Ascending aorta (tissue), 2 donors: ENCODE measurements around the gene DCAF7. TPM values are rescaled to one million over a fixed set of nuclear protein-coding genes. Genes with fewer than 3 reads are reported as not detected.

ENCODE experiments used
- DNase-seq, 2 donors: peaks; one replicate each; pipeline ENCODE4 v3.0.0-alpha.2; 2019; ENCODE audit warnings: low spot score in 2 of 2
- H3K27ac ChIP-seq, 2 donors: fragments of 200-600 bp; sonication (generic); one replicate each; pipeline ENCODE4 v1.5.1; 2016 to 2017; ENCODE audit warnings: mild to moderate bottlenecking in 1 of 2
- H3K27me3 ChIP-seq: fragments of 200-600 bp; sonication (generic); one replicate; pipeline ENCODE4 v1.5.1; 2017
- H3K36me3 ChIP-seq, 2 donors: fragments of 200-600 bp; sonication (generic); one replicate each; pipeline ENCODE4 v1.5.1; 2016
- H3K4me1 ChIP-seq, 2 donors: fragments of 200-600 bp; sonication (generic); one replicate each; pipeline ENCODE4 v1.5.1; 2016 to 2017; ENCODE audit warnings: mild to moderate bottlenecking in 1 of 2
- H3K4me3 ChIP-seq, 2 donors: fragments of 200-600 bp; sonication (generic); one replicate each; pipeline ENCODE4 v1.5.1; 2016 to 2017; ENCODE audit warnings: mild to moderate bottlenecking in 1 of 2
- H3K9me3 ChIP-seq, 2 donors: fragments of 200-600 bp; sonication (generic); one replicate each; pipeline ENCODE4 v1.5.1; 2016
- intact Hi-C: fragments of 100-400 bp; cut with DNase I; formaldehyde crosslinking; loops from one replicate; pipeline ENCODE4 v1.15.1; 2023
- total RNA-seq: library from RNA; depleted of rRNA; stranded (reverse); fragments of >200 nt; gene quantifications from one replicate; pipeline ENCODE4 v1.1.0, GENCODE V29; 2016
- TF ChIP-seq, protein P1 (sequence below), 3 experiments: fragments of 200-600 bp in 2 of 3; fragments of 450-650 bp in 1 of 3; sonication (generic) in 2 of 3; IDR thresholded peaks; one replicate each; pipeline ENCODE4 v1.5.1; 2016 to 2019; ENCODE audit warnings: antibody characterized with exemption in 3 of 3, mild to moderate bottlenecking in 1 of 3, moderate library complexity in 1 of 3

Gene DCAF7
- total RNA-seq, 1 donor from 2014 or later, result 18.6 TPM

DNA sequence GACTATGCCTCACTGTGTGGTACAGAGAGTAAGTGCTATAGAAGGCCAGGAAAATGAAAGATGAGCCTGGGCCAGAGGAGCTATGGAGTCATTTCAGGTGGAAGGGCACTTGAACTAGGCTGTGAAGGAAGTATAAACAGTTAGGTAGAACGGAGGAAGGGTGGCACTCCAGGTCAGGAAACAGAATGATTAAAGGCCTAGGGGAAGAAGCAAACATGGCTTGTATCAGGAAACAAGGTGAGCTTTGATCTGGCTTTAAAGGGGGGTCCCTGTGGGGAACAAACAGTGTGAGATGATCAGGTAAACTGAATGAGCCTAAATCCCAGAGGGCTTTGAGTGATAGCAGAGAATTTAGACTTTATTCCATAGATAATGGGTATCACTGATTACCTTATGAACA is 88.8 kb downstream of the DCAF7 start:
- peaks cover 0 to 2% of the 10 kb centered on the region in 2 donors for H3K4me1 ChIP-seq

DNA sequence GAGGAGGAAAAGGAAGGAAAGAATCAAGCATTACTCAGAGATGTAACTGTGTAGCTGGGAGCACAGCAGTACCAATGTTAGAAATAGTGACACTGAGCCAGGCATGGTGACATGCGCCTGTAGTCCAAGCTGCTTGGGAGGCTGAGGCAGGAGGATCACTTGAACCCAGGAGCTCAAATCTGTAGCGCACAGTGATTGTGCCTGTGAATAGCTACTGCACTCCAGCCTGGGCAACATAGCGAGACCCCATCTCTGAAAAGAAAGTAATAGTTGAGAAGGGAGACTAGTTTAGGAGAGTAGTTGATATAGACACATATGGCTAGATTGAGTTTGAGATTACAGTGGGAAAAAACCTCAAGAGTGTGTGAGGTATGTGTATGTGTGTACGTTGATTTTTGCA is 89.8 kb downstream of the DCAF7 start:
- H3K36me3 ChIP-seq, result peaks cover 29 to 51% of the 10 kb centered on the region in 2 donors
- H3K4me1 ChIP-seq, result no peaks in the 10 kb centered on the region
- intact Hi-C loops, result no loop called here

More for the DNA sequence above, 88.8 kb downstream of the DCAF7 start:
- peaks cover 37 to 60% of the 10 kb centered on the region in 2 donors for H3K36me3 ChIP-seq
- DNase-seq, result no peak
- H3K4me3 ChIP-seq, result no peak overlapping the region
- no peaks in the 10 kb centered on the region for H3K27me3 ChIP-seq
- TF ChIP-seq, protein P1, sequence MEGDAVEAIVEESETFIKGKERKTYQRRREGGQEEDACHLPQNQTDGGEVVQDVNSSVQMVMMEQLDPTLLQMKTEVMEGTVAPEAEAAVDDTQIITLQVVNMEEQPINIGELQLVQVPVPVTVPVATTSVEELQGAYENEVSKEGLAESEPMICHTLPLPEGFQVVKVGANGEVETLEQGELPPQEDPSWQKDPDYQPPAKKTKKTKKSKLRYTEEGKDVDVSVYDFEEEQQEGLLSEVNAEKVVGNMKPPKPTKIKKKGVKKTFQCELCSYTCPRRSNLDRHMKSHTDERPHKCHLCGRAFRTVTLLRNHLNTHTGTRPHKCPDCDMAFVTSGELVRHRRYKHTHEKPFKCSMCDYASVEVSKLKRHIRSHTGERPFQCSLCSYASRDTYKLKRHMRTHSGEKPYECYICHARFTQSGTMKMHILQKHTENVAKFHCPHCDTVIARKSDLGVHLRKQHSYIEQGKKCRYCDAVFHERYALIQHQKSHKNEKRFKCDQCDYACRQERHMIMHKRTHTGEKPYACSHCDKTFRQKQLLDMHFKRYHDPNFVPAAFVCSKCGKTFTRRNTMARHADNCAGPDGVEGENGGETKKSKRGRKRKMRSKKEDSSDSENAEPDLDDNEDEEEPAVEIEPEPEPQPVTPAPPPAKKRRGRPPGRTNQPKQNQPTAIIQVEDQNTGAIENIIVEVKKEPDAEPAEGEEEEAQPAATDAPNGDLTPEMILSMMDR (IDR thresholded peaks at IDR 0.05), result no peak
- no peak overlapping the region for H3K27ac ChIP-seq
- intact Hi-C loops, result no loop called here
- H3K9me3 ChIP-seq, result no peaks in the 10 kb centered on the region

DNA sequence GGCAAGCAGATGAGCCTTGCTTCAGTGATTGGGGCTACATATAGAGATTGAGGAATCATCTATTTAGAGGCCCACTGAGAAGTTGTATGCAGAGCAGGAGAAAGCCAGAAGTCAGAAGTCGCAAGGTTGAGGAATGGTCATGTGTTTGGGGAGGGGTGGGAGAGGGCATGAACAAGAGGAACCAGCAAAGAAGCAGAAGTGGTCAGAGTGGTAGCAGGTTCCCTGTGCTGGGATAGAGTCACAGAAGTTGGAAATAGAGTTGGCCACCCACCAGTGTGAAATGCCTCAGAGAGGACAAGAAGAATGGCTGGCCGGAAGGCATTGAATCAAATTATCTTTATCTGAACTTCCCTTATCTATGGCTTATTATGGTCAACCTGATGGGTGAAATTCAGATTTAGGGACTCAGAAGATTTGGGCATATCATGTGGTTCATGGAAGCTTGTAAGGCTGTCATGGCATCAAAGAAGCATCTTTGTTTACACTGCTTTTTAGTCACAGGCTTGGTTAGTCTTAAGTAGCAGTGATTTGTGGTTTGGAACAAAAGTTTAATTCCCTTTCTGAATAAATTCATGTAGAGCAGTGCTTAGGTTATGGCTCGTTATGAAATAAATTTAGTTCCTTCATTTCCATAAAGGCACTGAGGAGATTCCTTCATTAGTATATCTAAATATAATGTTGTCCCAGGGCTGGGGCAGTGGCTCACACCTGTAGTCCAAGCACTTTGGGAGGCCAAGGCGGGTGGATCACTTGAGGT is 91.6 kb downstream of the DCAF7 start:
- no peaks in the 10 kb centered on the region for H3K4me1 ChIP-seq
- H3K27me3 ChIP-seq, result no peaks in the 10 kb centered on the region
- H3K27ac ChIP-seq, result no peak overlapping the region
- H3K9me3 ChIP-seq, result no peaks in the 10 kb centered on the region
- TF ChIP-seq, protein P1 (IDR thresholded peaks at IDR 0.05), result no peak
- peaks cover 18 to 42% of the 10 kb centered on the region in 2 donors for H3K36me3 ChIP-seq
- no peak overlapping the region for H3K4me3 ChIP-seq
- intact Hi-C loops, result no loop called here
- peak in 1 of 2 donors; percentile 28 for DNase-seq

More for the DNA sequence above, 89.8 kb downstream of the DCAF7 start:
- DNase-seq, result no peak
- H3K27ac ChIP-seq, result no peak overlapping the region
- no peak overlapping the region for H3K4me3 ChIP-seq
- no peaks in the 10 kb centered on the region for H3K9me3 ChIP-seq
- TF ChIP-seq, protein P1 (IDR thresholded peaks at IDR 0.05), result no peak
- no peaks in the 10 kb centered on the region for H3K27me3 ChIP-seq

Other genes starting within 250 kb of the DCAF7 start
- gene CYB561, start 104.2 kb upstream of the DCAF7 start, total RNA-seq, result 23.0 TPM
- gene ACE, start 73.4 kb upstream of the DCAF7 start, total RNA-seq, result 72.6 TPM
- not detected for gene KCNH6, start 27.1 kb upstream of the DCAF7 start, total RNA-seq
- gene TACO1, start 50.4 kb downstream of the DCAF7 start, total RNA-seq, result 6.2 TPM
- 75.6 TPM for gene MAP3K3, start 71.9 kb downstream of the DCAF7 start, total RNA-seq
- 27.0 TPM for gene LIMD2, start 149.6 kb downstream of the DCAF7 start, total RNA-seq
- gene STRADA, start 191.3 kb downstream of the DCAF7 start, total RNA-seq, result 3.2 TPM
- gene CCDC47, start 223.1 kb downstream of the DCAF7 start, total RNA-seq, result 76.2 TPM
- gene DDX42, start 223.7 kb downstream of the DCAF7 start, total RNA-seq, result 37.5 TPM